Sciatic nerve (tissue), 2 donors: ENCODE results near the gene CCDC122. TPM values are rescaled to one million over a fixed set of nuclear protein-coding genes. Genes with fewer than 3 reads are reported as not detected.

Experiments
- ATAC-seq: fragments of 200-7000 bp; cut with Tn5 transposase; one replicate; pipeline ENCODE4 v1.9.1; 2020; ENCODE audit warnings: mild to moderate bottlenecking, moderate library complexity
- DNase-seq: peaks from one replicate; pipeline ENCODE4 v3.0.0-alpha.2; 2020; ENCODE audit warnings: low spot score
- intact Hi-C: fragments of 100-400 bp; cut with DNase I; formaldehyde crosslinking; loops from one replicate; pipeline ENCODE4 v1.14.2; 2022
- total RNA-seq: library from RNA; stranded (reverse); fragmentation: NEBNext Ultra II Directional; extraction: Animal tissue kit (Norgen Biotek cat#: 25700); gene quantifications from one replicate; pipeline ENCODE4 v1.2.1, GENCODE V29; 2021
- donor health status: DM: no; HTN: no; CAD: no.
- donor health status: DM: no; HTN: no; CAD: no.

Gene CCDC122
- 5.2 TPM for total RNA-seq

GRCh38 chr13:43878892-43879754 lies at the start of gene CCDC122:
Gene CCDC122 (minus strand): TSS chr13:43879740. CDS start chr13:43869376, 10,364 bp downstream.
- intact Hi-C loops, result no loop called here
- ATAC-seq, result peak; percentile 91
- DNase-seq, result peak; percentile 87

DNA sequence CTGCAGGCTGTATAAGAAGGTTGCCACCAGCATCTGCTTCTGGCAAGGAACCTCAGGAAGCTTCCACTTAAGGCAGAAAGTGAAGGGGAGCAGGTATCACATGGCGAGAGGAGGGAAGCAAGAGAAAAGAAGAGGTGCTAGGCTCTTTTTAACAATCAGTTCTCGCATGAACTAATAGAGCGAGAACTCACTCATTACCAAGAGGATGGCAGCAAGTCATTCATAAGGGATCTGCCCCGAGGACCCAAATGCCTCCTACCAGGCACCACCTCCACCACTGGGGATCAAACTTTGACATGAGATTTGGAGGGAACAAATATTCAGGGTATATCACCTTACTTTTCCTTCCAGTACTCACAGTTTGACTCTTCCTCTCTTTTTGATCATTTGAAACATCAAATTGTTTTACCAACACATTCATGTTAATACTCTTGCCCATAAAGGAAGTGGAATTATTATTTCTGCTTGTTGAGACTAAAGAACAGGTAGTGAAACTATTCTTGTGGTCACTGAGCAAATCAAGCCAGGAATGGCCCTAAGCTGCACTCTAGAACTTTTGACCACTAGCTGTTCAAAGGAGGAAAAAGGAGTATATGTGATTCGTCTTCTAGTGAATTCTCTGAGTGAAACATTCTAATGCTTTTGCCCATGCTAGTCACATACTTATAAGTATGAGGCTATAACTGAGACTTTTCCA lies 45.2 kb upstream of the CCDC122 start:
- intact Hi-C loops, result no loop called here
- DNase-seq (no peak), ATAC-seq (peak; percentile 38)

- intact Hi-C loops, result no loop called here
These were observed 41.6 kb upstream of the CCDC122 start for GRCh38 chr13:43920965-43921674.

GRCh38 chr13:43918636-43919035 lies 39.1 kb upstream of the CCDC122 start:
- intact Hi-C loops, result no loop called here
- no peak for ATAC-seq
- no peak for DNase-seq

More at GRCh38 chr13:43920965-43921674, 41.6 kb upstream of the CCDC122 start:
- no peak for ATAC-seq
- no peak for DNase-seq

GRCh38 chr13:43916828-43917227 lies 37.3 kb upstream of the CCDC122 start:
- ATAC-seq (peak; percentile 93), DNase-seq (no peak)
- intact Hi-C loops, result no loop called here

DNA sequence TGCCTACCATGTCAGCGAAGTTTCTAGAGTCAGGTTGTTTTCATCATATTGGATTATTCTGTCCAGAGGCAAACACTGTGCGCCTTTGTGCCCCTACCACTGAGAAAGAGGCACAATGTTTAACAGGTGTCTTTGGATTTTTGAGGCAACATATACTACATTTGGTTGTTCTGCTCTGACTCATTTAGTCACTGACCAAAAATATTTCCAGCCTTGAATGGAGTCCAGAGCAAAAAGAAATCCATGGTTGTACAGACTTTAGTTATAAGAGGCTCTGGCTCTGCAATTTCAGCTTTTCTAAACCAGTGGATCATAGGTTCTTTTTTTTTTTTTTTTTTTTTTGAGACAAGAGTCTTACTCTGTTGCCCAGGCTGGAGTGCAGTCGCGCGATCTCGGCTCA lies 35.9 kb upstream of the CCDC122 start:
- DNase-seq (no peak), ATAC-seq (no peak)
- intact Hi-C loops, result no loop called here

- DNase-seq, result no peak
- intact Hi-C loops, result no loop called here
- ATAC-seq, result no peak
These were observed 32.3 kb upstream of the CCDC122 start for GRCh38 chr13:43911871-43912270.

DNA sequence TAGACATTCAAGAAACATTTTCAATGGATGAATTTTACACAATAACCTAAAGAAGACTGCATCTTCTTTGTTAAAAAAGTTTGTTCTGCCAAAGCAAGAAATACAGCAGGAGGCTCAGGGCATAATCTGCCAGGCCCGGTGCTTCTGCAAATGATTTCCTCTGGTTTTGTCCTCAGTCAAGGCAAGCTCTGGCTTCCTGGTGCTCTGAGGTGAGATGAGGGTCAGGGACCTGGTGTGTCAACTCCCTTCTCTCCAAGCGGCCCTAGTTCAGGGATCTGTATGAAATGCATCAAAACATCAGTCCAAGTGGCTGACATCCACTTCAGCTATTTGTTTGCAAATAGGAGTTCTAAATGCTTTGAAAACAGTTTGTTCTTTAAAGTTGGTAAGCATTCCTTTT lies 31.7 kb upstream of the CCDC122 start:
- ATAC-seq, result no peak
- DNase-seq, result no peak
- intact Hi-C loops, result no loop called here

- intact Hi-C loops, result no loop called here
- no peak for ATAC-seq
- no peak for DNase-seq
These were observed 31.3 kb upstream of the CCDC122 start for GRCh38 chr13:43910856-43911255.

GRCh38 chr13:43908156-43909126 lies 28.9 kb upstream of the CCDC122 start:
- ATAC-seq, result peak; percentile 55
- no peak for DNase-seq
- intact Hi-C loops, result loop anchor here (10.0 kb wide), 2 partner anchors 526 to 566 kb away; no protein-coding TSS in a partner anchor

DNA sequence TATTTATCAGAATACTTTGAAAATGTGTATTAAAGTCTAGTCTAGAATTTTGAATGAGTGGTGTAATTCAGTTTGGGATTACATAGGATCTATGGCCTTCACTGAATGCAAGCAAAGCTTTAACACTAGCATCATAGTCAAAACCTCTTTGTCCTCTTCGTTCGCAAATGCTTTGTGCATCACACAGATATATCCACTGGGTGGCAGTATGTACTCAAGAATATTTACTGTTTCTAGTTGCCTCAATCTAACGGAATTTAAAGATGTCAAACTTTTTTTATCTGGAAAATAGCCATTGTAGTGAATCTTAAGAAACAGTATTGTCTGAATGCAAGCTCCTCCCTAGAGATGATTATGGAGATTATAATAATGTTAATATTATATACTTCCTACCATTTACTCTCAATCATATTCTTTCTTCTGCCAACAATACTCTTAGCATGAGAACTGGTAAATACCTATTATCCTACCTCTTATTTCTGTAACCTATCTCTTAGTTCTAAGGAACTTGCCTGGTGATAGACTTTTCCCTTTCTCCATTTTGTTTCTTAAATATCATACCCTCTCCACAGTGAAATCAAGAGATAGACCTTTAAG lies 26.0 kb upstream of the CCDC122 start:
- no peak for DNase-seq
- intact Hi-C loops, result loop anchor here (10.0 kb wide), 2 partner anchors 529 to 569 kb away; no protein-coding TSS in a partner anchor
- peak; percentile 87 for ATAC-seq

DNA sequence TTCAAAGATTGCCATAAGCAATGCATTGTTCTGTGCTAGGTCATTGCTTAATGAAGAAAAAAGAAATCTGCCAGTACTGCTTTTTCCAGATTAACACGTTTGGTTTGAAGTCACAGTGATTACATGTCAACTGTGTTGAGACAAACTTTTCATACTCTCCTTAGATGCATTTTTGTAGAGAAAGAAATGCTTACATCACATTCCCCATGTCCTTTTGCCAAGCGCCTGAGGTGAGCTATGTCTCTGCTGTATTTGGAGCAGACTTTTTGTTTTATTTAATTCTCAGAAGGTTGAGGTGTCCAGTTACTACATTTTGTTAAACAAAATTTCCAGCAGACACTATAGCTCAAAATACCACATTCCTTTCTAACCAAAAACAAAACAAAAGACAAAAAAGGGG lies 16.4 kb upstream of the CCDC122 start:
- DNase-seq, result no peak
- intact Hi-C loops, result no loop called here
- no peak for ATAC-seq

GRCh38 chr13:43894438-43894837 lies 14.9 kb upstream of the CCDC122 start:
- no peak for DNase-seq
- intact Hi-C loops, result no loop called here

DNA sequence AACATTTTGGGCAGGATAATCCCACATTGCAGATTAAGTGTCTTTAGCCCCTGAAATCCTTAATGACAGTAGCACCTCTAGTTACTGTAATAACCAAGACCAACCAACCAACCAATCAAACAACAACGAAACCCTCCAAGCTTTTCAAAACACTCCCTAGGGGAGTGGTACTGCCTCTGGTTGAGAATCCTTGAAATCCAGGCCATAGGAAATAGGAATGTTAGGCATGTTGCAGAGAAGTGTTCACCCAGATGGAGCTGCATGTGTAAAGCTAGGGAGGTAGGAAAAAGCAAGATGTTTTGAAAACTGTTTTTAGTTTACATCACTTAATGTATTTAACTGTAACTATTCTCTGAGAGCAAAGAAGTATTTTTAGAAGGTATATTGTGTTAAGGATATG lies 4.7 kb upstream of the CCDC122 start:
- intact Hi-C loops, result no loop called here
- ATAC-seq (no peak), DNase-seq (no peak)

More at GRCh38 chr13:43894438-43894837, 14.9 kb upstream of the CCDC122 start:
- no peak for ATAC-seq

- DNase-seq (no peak), ATAC-seq (no peak)
- intact Hi-C loops, result no loop called here
These were observed 4.1 kb upstream of the CCDC122 start for GRCh38 chr13:43883631-43884030.

- ATAC-seq, result no peak
- intact Hi-C loops, result no loop called here
- DNase-seq, result no peak
These were observed 2.0 kb upstream of the CCDC122 start for GRCh38 chr13:43881580-43881979.

DNA sequence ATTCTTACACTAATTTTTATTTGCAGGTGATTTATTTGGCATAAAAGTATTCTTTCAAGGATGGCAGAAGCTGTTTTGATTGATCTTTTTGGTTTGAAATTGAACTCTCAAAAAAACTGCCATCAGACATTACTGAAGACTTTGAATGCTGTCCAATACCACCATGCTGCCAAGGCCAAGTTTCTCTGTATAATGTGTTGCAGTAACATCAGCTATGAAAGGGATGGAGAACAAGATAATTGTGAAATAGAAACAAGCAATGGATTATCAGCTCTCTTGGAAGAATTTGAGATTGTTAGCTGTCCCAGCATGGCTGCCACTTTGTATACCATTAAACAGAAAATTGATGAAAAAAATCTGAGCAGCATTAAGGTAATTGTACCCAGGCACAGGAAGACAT lies 1.4 kb upstream of the CCDC122 start:
- intact Hi-C loops, result no loop called here
- ATAC-seq, result no peak
- no peak for DNase-seq

DNA sequence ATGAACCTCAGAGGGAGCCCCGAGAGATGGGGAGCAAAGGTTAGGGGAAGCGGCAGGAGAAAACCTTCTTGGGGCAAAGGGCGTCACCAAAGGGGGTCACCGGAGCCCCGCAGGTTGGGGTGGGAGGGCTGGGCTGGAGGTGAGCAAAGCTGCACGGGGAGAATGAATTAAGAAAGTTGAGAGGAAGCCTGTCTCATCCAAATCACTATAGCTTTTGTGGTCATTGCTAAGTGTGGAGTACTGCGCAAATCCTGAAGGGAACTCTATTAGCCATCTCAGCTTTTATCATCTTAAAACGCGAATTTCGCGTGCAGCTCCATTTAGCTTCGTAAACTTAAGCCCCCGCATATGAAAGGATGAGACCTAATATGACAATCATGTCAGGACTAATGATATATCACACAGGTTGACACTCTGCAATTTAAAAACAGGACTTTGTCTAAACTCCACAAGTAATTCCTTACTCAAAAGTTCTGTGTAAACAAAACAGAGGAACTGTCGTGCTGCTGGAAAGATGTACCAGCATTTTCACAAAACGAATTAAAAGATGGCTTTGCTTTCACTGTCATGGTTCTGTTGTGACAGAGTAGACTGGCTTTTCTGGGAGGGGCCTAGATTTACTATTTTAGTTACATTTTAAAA lies 795 bp upstream of the CCDC122 start:
- peak; percentile 16 for ATAC-seq
- intact Hi-C loops, result no loop called here
- no peak for DNase-seq
